ENCODE results near the gene IFT122.

IFT122 gene

DNA sequence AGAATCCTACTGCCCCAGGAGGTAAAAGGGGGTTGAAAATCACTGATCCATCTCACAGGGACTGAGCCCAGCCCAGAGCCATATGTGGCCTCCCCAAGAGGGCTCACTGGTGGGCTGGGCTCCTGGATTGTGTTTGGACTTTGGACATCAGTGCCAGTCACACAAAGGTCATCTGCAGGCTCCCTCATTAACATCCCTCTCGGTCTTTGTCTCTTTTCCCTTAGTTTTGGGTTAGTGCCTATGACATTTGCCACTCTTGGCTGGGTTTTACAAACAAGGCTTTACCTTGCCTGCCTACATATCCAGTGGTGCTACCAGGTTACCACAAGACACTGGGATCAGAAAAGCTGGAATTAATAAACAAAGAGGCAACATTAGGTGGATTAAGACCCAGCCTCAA, 27.9 kb downstream of the IFT122 start:
- TF ChIP-seq, protein P1, sequence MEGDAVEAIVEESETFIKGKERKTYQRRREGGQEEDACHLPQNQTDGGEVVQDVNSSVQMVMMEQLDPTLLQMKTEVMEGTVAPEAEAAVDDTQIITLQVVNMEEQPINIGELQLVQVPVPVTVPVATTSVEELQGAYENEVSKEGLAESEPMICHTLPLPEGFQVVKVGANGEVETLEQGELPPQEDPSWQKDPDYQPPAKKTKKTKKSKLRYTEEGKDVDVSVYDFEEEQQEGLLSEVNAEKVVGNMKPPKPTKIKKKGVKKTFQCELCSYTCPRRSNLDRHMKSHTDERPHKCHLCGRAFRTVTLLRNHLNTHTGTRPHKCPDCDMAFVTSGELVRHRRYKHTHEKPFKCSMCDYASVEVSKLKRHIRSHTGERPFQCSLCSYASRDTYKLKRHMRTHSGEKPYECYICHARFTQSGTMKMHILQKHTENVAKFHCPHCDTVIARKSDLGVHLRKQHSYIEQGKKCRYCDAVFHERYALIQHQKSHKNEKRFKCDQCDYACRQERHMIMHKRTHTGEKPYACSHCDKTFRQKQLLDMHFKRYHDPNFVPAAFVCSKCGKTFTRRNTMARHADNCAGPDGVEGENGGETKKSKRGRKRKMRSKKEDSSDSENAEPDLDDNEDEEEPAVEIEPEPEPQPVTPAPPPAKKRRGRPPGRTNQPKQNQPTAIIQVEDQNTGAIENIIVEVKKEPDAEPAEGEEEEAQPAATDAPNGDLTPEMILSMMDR (IDR thresholded peaks at IDR 0.05; ENCODE audit: low read depth, low read length): no peak
- H3K4me3 ChIP-seq (ENCODE audit: low read depth, low read length): no peak overlapping the region
- in situ Hi-C loops (cut with HindIII; ENCODE audit: low sequenced_read_pairs): no loop called here
- DNase-seq (ENCODE audit: low read depth, low spot score): no peak

GRCh38 chr3:129469026-129469425, 29.0 kb downstream of the IFT122 start:
- DNase-seq (ENCODE audit: low read depth, low spot score): no peak

DNA sequence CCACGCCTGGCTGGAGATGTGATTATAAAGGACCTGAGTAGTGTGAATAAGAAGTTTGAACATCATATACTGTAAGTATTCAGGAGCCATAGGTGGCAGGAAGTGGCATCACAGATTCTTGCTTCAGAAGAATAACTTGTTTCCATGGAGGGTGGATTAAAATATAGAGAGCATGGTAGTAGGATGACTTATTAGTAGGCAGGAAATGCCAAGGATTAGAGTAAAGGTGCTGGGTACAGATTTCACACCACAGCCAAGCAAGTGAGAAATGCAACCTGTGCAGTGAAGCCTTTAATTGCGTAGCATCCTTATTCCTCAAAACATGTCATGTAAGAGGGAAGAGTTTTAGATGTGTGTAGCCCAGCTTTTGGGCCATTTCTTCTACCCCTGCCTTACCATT, 30.8 kb downstream of the IFT122 start:
- TF ChIP-seq, protein P1 (IDR thresholded peaks at IDR 0.05; ENCODE audit: low read depth, low read length): no peak
- no peak for DNase-seq (ENCODE audit: low read depth, low spot score)
- no peak overlapping the region for H3K4me3 ChIP-seq (ENCODE audit: low read depth, low read length)
- in situ Hi-C loops (cut with HindIII; ENCODE audit: low sequenced_read_pairs): no loop called here

More at GRCh38 chr3:129469026-129469425, 29.0 kb downstream of the IFT122 start:
- TF ChIP-seq, protein P1 (IDR thresholded peaks at IDR 0.05; ENCODE audit: low read depth, low read length): no peak
- H3K4me3 ChIP-seq (ENCODE audit: low read depth, low read length): no peak overlapping the region
- in situ Hi-C loops (cut with HindIII; ENCODE audit: low sequenced_read_pairs): no loop called here

- TF ChIP-seq, protein P1 (IDR thresholded peaks at IDR 0.05; ENCODE audit: low read depth, low read length): no peak
- DNase-seq (ENCODE audit: low read depth, low spot score): no peak
- H3K4me3 ChIP-seq (ENCODE audit: low read depth, low read length): no peak overlapping the region
- in situ Hi-C loops (cut with HindIII; ENCODE audit: low sequenced_read_pairs): no loop called here
Measured at GRCh38 chr3:129473067-129473768, 33.2 kb downstream of the IFT122 start.

GRCh38 chr3:129473769-129474152, 33.7 kb downstream of the IFT122 start:
- H3K4me3 ChIP-seq (ENCODE audit: low read depth, low read length): no peak overlapping the region
- no peak for DNase-seq (ENCODE audit: low read depth, low spot score)
- TF ChIP-seq, protein P1 (IDR thresholded peaks at IDR 0.05; ENCODE audit: low read depth, low read length): no peak
- in situ Hi-C loops (cut with HindIII; ENCODE audit: low sequenced_read_pairs): no loop called here

DNA sequence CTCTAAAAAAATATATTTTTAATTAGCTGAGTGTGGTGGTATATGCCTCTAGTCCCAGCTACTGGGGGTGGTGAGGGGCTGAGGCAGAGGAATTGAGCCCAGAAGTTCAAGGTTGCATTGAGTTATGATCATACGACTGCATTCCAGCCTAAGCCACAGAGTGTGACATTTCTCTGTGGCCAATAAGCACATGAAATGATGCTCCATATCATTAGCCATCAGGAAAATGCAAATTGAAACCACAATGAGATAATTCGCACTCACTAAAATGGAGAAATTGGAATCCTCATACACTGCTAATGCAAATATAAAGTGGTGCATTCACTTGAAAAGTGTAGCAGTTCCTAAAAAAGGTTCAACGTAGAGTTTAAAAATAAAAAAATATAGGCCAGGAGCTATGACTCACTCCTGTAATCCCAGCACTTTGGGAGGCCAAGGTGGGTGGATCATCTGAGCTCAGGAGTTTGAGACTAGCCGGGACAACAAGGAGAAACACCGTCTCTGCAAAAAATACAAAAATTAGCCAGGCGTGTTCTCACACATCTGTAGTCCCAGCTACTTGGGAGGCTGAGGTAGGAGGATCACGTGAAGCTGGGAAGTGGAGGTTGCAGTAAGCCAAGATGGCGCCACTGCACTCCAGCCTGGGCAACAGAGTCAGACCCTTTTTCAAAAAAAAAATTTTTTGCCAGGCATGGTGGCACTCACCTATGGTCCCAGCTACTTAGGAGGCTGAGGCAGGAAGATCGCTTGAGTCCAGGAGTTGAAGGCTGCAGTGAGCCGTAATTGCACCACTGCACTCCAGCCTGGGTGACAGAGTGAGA, 35.2 kb downstream of the IFT122 start:
- in situ Hi-C loops (cut with HindIII; ENCODE audit: low sequenced_read_pairs): no loop called here
- DNase-seq (ENCODE audit: low read depth, low spot score): no peak
- TF ChIP-seq, protein P1 (IDR thresholded peaks at IDR 0.05; ENCODE audit: low read depth, low read length): no peak
- no peak overlapping the region for H3K4me3 ChIP-seq (ENCODE audit: low read depth, low read length)
